NB4 (cell line): Measurements from ENCODE around the gene RFX8.

Source experiments
- DNase-seq: peaks from one replicate; pipeline ENCODE4 v3.0.0; 2010; ENCODE audit warnings: low read depth
- H3K4me3 ChIP-seq: one replicate; pipeline ENCODE4 v1.5.1; 2011; ENCODE audit warnings: mild to moderate bottlenecking, low read depth, low read length, moderate library complexity
- CTCF ChIP-seq: IDR thresholded peaks from one replicate; pipeline ENCODE4 v1.5.1; 2012; ENCODE audit warnings: low read depth, low read length
- MAX ChIP-seq: IDR thresholded peaks from 2 replicates; pipeline ENCODE4 v1.6.1; 2011; ENCODE audit warnings: low read depth, low read length
- MYC ChIP-seq: IDR thresholded peaks from 2 replicates; pipeline ENCODE4 v1.6.1; 2011; ENCODE audit warnings: low read depth, low read length
- POLR2A ChIP-seq: IDR thresholded peaks from 2 replicates; pipeline ENCODE4 v1.6.1; 2011; ENCODE audit warnings: mild to moderate bottlenecking; ENCODE audit not compliant: insufficient read length; ENCODE audit errors: extremely low read depth

The RFX8 gene

GRCh38 chr2:101433465-101433864 lies 41.4 kb downstream of the RFX8 start:
- no peak for TF ChIP-seq POLR2A
- no peak for TF ChIP-seq CTCF
- TF ChIP-seq MYC = no peak
- TF ChIP-seq MAX = no peak
- no peak overlapping the region for H3K4me3 ChIP-seq
- no peak for DNase-seq

GRCh38 chr2:101432411-101433181 lies 42.3 kb downstream of the RFX8 start:
- DNase-seq = no peak
- no peak for TF ChIP-seq MAX
- no peak for TF ChIP-seq MYC
- TF ChIP-seq CTCF = no peak
- no peak for TF ChIP-seq POLR2A
- no peak overlapping the region for H3K4me3 ChIP-seq

GRCh38 chr2:101431486-101431885 lies 43.4 kb downstream of the RFX8 start:
- no peak for DNase-seq
- H3K4me3 ChIP-seq = no peak overlapping the region
- no peak for TF ChIP-seq POLR2A
- TF ChIP-seq MYC = no peak
- no peak for TF ChIP-seq CTCF
- TF ChIP-seq MAX = no peak

- H3K4me3 ChIP-seq = no peak overlapping the region
- no peak for TF ChIP-seq MAX
- no peak for TF ChIP-seq CTCF
- no peak for TF ChIP-seq POLR2A
- TF ChIP-seq MYC = no peak
- DNase-seq = no peak
Measured at GRCh38 chr2:101430156-101430555, 44.8 kb downstream of the RFX8 start.

GRCh38 chr2:101429453-101429852 lies 45.5 kb downstream of the RFX8 start:
- no peak for DNase-seq
- TF ChIP-seq CTCF (no peak), MYC (no peak), POLR2A (no peak), MAX (no peak)
- no peak overlapping the region for H3K4me3 ChIP-seq
